GM12878 (cell line): ENCODE data around the gene POP7. TPM values are rescaled to one million over a fixed set of nuclear protein-coding genes. Genes with fewer than 3 reads are reported as not detected.
"Not testable (repeated sequence)": the region's sequence is repeated elsewhere in the genome, so short reads cannot be mapped to it uniquely, and the experiment has no call there.

Experiments used
- ATAC-seq: fragments of 200-7000 bp; cut with Tn5 transposase; 3 replicates; pipeline ENCODE4 v1.9.1; 2020; ENCODE audit warnings: mild to moderate bottlenecking, moderate library complexity
- BruUV-seq: library from RNA; stranded (reverse); fragments of 400-500 nt; replicated peaks from 2 replicates; lab custom pipeline; 2021; lab: Mats Ljungman, UMichigan
- CTCF ChIA-PET: fragments of 300-600 bp; sonication (Branson Sonifier 250); formaldehyde crosslinking; extraction: SDS; loops from one replicate; lab custom pipeline; 2021; ENCODE audit warnings: inconsistent platforms; lab: Yijun Ruan, JAX
- POLR2A ChIA-PET: fragments of 350-600 bp; formaldehyde crosslinking; extraction: SDS; loops from one replicate; lab custom pipeline; 2021; ENCODE audit warnings: inconsistent platforms; lab: Charles Lee
- RAD21 ChIA-PET: fragments of 300-600 bp; sonication (Branson Sonifier 250); formaldehyde crosslinking; loops from one replicate; lab custom pipeline; 2023; ENCODE audit warnings: antibody characterized with exemption; ENCODE audit not compliant: unreplicated experiment; lab: Charles Lee
- SMC1A ChIA-PET: fragments of 300-600 bp; sonication (Branson Sonifier 250); formaldehyde crosslinking; loops from one replicate; lab custom pipeline; 2023; ENCODE audit not compliant: unreplicated experiment, uncharacterized antibody; lab: Charles Lee
- DNase-seq: peaks from one replicate; pipeline ENCODE4 v3.0.0-alpha.2; 2011; ENCODE audit warnings: low read depth, low spot score
- FAIRE-seq: peaks from 3 replicates; lab custom pipeline; 2011; peaks lifted over from hg19 to GRCh38; lab: Jason Lieb, UNC
- H2AFZ ChIP-seq: 2 replicates; pipeline ENCODE4 v1.6.0; 2011; ENCODE audit warnings: low read depth, low read length, control low read depth; ENCODE audit not compliant: control insufficient read depth
- H3K27ac ChIP-seq: 2 replicates; pipeline ENCODE4 v1.5.1; 2011; ENCODE audit warnings: control low read depth; ENCODE audit not compliant: control insufficient read depth, insufficient read depth
- H3K27me3 ChIP-seq, 2 experiments: replicated peaks in 1 of 2; 2 replicates each; pipeline versions ENCODE4 v1.6.0 to v1.6.1; 2011; ENCODE audit warnings: low read length in 1 of 2; ENCODE audit not compliant: control insufficient read depth in 2 of 2, insufficient read depth in 2 of 2
- H3K36me3 ChIP-seq, 2 experiments: 2 replicates each; pipeline ENCODE4 v1.5.1; 2011; ENCODE audit warnings: low read length in 1 of 2; ENCODE audit not compliant: control insufficient read depth in 2 of 2, insufficient read depth in 2 of 2
- H3K4me1 ChIP-seq: 2 replicates; pipeline ENCODE4 v1.6.1; 2011; ENCODE audit warnings: mild to moderate bottlenecking, low read length, moderate library complexity, mixed read lengths; ENCODE audit not compliant: control insufficient read depth, insufficient read depth
- H3K4me2 ChIP-seq: 2 replicates; pipeline ENCODE4 v1.6.0; 2011; ENCODE audit warnings: control low read depth; ENCODE audit not compliant: control insufficient read depth, insufficient read depth
- H3K4me3 ChIP-seq: fragments of 200-600 bp; sonication (generic); 2 replicates; pipeline ENCODE4 v1.5.1; 2016
- H3K79me2 ChIP-seq: 2 replicates; pipeline ENCODE4 v1.6.0; 2011; ENCODE audit warnings: low read length; ENCODE audit not compliant: control insufficient read depth, insufficient read depth
- H3K9ac ChIP-seq: 2 replicates; pipeline ENCODE4 v1.8.0; 2011; ENCODE audit warnings: low read length, control low read depth, mixed read lengths; ENCODE audit not compliant: control insufficient read depth, insufficient read depth
- H3K9me3 ChIP-seq: replicated peaks from 3 replicates; pipeline ENCODE4 v1.5.1; 2011; ENCODE audit warnings: mild to moderate bottlenecking, low read length; ENCODE audit not compliant: control insufficient read depth, insufficient read depth
- H4K20me1 ChIP-seq: 2 replicates; pipeline ENCODE4 v1.6.0; 2011; ENCODE audit not compliant: control insufficient read depth, insufficient read depth
- CHD2 ChIP-seq: IDR thresholded peaks from 2 replicates; pipeline ENCODE4 v1.6.1; 2011; ENCODE audit warnings: low read depth, low read length, improper control_type of control experiment, borderline replicate concordance
- HCFC1 ChIP-seq: fragments of 150-350 bp; IDR thresholded peaks from 2 replicates; pipeline ENCODE4 v1.6.1; 2014; ENCODE audit warnings: low read length
- MTA3 ChIP-seq: IDR thresholded peaks from 2 replicates; pipeline ENCODE4 v1.6.1; 2012; ENCODE audit warnings: low read length, inconsistent platforms, borderline replicate concordance
- STAT1 ChIP-seq: fragments of 450-650 bp; conservative IDR thresholded peaks from 2 replicates; pipeline ENCODE4 v1.6.1; 2014; ENCODE audit warnings: antibody characterized with exemption, mild to moderate bottlenecking
- ZNF622 ChIP-seq: fragments of 450-650 bp; IDR thresholded peaks from 2 replicates; pipeline ENCODE4 v1.6.1; 2017; ENCODE audit warnings: mild to moderate bottlenecking, inconsistent platforms
- ZZZ3 ChIP-seq: IDR thresholded peaks from 2 replicates; pipeline ENCODE4 v1.6.1; 2011; ENCODE audit warnings: low read depth; ENCODE audit not compliant: control insufficient read depth, insufficient read length
- WGBS: methylation state at CpG from one replicate; pipeline ENCODE4 v1.1.6; 2016; ENCODE audit warnings: low lambda C conversion rate; ENCODE audit not compliant: insufficient replicate concordance, insufficient coverage; ENCODE audit errors: missing lambda C conversion rate; 5-methylcytosine and 5-hydroxymethylcytosine counted together
- in situ Hi-C: fragments of 300-500 bp; cut with MboI; formaldehyde crosslinking; loops from 9 replicates; pipeline ENCODE4 v1.14.3; 2018; ENCODE audit warnings: mixed read lengths
- intact Hi-C: fragments of 100-400 bp; cut with micrococcal nuclease; formaldehyde crosslinking; loops from one replicate; pipeline ENCODE4 v1.14.2; 2022; ENCODE audit not compliant: unreplicated experiment
- polyA plus RNA-seq, 11 experiments: library from polyadenylated mRNA; depleted of rRNA in 4 of 11; unstranded in 6 of 11; stranded (reverse) in 5 of 11; fragments of >200 nt; fragmentation: Nextera tagmentation in 4 of 11; fragmentation: Illumina TruSeq in 1 of 11; extraction: Ambion mirVana in 4 of 11; extraction: Trizol in 1 of 11; gene quantifications; 1 replicate in 1 of 11; 2 replicates in 10 of 11; pipeline versions ENCODE4 v1.2.1 to v1.2.3, GENCODE V29; 2011 to 2016; ENCODE audit warnings: inconsistent platforms in 2 of 11, missing spikeins in 2 of 11, low read depth in 1 of 11
- total RNA-seq, 4 experiments: library from RNA; depleted of rRNA in 3 of 4; stranded (reverse); fragments of >200 nt in 3 of 4; fragmentation: Illumina TruSeq in 1 of 4; extraction: Trizol in 1 of 4; gene quantifications; 2 replicates each; pipeline versions ENCODE4 v1.2.1 to v1.2.3, GENCODE V29; 2013 to 2021
- TF ChIP-seq, protein P1 (sequence below): fragments of 150-350 bp; IDR thresholded peaks from 2 replicates; pipeline ENCODE4 v1.6.1; 2016; ENCODE audit warnings: low read depth, low read length

The POP7 gene
- total and polyA plus RNA-seq, 10 of the 15 experiments (the other 5 are each of a cell fraction or from before 2014, with no cell fraction given), result 12.1 to 148 (median 51.7) TPM

DNA sequence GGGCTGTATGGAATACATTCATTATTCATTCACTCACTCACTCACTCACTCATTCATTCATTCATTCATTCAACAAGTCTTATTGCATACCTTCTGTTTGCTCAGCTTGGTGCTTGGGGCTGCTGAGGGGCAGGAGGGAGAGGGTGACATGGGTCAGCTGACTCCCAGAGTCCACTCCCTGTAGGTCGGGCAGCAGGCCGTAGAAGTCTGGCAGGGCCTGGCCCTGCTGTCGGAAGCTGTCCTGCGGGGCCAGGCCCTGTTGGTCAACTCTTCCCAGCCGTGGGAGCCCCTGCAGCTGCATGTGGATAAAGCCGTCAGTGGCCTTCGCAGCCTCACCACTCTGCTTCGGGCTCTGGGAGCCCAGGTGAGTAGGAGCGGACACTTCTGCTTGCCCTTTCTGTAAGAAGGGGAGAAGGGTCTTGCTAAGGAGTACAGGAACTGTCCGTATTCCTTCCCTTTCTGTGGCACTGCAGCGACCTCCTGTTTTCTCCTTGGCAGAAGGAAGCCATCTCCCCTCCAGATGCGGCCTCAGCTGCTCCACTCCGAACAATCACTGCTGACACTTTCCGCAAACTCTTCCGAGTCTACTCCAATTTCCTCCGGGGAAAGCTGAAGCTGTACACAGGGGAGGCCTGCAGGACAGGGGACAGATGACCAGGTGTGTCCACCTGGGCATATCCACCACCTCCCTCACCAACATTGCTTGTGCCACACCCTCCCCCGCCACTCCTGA, 16.7 kb downstream of the POP7 start (continued):
- TF ChIP-seq CHD2 (no peak), ZZZ3 (no peak), MTA3 (no peak), STAT1 (no peak), HCFC1 (no peak)
- TF ChIP-seq, protein P1, sequence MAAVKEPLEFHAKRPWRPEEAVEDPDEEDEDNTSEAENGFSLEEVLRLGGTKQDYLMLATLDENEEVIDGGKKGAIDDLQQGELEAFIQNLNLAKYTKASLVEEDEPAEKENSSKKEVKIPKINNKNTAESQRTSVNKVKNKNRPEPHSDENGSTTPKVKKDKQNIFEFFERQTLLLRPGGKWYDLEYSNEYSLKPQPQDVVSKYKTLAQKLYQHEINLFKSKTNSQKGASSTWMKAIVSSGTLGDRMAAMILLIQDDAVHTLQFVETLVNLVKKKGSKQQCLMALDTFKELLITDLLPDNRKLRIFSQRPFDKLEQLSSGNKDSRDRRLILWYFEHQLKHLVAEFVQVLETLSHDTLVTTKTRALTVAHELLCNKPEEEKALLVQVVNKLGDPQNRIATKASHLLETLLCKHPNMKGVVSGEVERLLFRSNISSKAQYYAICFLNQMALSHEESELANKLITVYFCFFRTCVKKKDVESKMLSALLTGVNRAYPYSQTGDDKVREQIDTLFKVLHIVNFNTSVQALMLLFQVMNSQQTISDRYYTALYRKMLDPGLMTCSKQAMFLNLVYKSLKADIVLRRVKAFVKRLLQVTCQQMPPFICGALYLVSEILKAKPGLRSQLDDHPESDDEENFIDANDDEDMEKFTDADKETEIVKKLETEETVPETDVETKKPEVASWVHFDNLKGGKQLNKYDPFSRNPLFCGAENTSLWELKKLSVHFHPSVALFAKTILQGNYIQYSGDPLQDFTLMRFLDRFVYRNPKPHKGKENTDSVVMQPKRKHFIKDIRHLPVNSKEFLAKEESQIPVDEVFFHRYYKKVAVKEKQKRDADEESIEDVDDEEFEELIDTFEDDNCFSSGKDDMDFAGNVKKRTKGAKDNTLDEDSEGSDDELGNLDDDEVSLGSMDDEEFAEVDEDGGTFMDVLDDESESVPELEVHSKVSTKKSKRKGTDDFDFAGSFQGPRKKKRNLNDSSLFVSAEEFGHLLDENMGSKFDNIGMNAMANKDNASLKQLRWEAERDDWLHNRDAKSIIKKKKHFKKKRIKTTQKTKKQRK, result no peak
- TF ChIP-seq, all 136 proteins: peak for 0

DNA sequence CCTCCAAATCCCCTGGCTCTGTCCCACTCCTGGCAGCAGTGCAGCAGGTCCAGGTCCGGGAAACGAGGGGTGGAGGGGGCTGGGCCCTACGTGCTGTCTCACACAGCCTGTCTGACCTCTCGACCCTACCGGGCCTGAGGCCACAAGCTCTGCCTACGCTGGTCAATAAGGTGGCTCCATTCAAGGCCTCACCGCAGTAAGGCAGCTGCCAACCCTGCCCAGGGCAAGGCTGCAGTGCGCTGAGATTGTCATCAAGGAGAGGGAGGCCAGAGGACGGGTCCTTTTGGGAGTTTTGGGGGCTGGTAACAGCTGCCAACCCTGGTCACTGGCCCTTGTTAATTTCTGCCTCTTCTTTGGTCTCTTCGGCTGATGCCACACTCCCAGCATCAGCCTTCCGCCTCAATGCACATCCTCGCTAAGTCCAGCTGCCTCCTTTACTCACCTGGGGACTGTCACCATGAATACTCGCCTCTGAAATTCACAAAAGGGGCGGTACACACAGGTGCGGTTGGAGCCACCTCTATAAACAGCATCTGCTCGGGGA, 17.9 kb downstream of the POP7 start:
- no TSS peak for BruUV-seq
- in situ Hi-C loops, result no loop called here
- DNase-seq (no peak), ATAC-seq (no peak)
- ChIA-PET RAD21 (no interaction called here), POLR2A (interaction anchor here (0.8 kb wide), 1 partner anchor 12 kb away, joined by 4 read pairs; no protein-coding TSS in a partner anchor), SMC1A (no interaction called here), CTCF (interaction anchor here (6.4 kb wide), 1 partner anchor 18 kb away, joined by 56 read pairs; the partner anchor contains the start of gene POP7)
- Histone ChIP-seq H3K27me3 (peaks cover 4 to 11% of the 10 kb centered on the region in 2 experiments), H3K4me2 (no peak overlapping the region), H3K79me2 (no peaks in the 10 kb centered on the region), H3K9ac (no peak overlapping the region), H3K4me1 (no peaks in the 10 kb centered on the region)
- no peak for TF ChIP-seq ZNF622
- TF ChIP-seq, all 136 proteins: peak for 0
- no peak overlapping the region for H2AFZ ChIP-seq
- H4K20me1 ChIP-seq, result no peaks in the 10 kb centered on the region
- no peak overlapping the region for H3K27ac ChIP-seq
- H3K36me3 ChIP-seq, result no peaks in the 10 kb centered on the region
- 7% methylated on average over 16 of the region's 16 CpGs for WGBS
- intact Hi-C loops, result no loop called here
- no peak overlapping the region for H3K4me3 ChIP-seq
- no peaks in the 10 kb centered on the region for H3K9me3 ChIP-seq
- FAIRE-seq, result no peak

DNA sequence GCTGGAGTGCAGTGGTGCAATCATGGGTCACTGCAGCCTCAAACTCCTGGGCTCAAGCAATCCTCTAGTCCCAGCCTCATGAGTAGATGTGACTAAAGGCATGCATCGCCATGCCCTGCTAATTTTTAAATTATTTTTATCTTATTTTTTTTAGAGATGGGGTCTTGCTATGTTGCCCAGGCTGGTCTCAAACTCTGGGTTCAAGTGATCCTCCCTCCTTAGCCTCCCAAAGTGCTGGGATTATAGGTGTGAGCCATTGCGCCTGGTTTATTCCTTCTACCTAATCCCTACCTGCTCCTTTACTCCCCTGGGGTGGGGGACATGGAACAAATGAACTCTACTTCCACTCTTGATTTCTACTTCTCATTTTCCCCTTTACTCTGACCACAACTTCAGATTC, 18.4 kb downstream of the POP7 start:
- H4K20me1 ChIP-seq, POLR2A ChIA-PET, H2AFZ ChIP-seq, intact Hi-C loops, H3K4me1 ChIP-seq, H3K27ac ChIP-seq, FAIRE-seq, in situ Hi-C loops, H3K4me2 ChIP-seq, H3K79me2 ChIP-seq, H3K36me3 ChIP-seq, ATAC-seq, H3K4me3 ChIP-seq, BruUV-seq, DNase-seq, H3K9ac ChIP-seq, H3K9me3 ChIP-seq: not testable (repeated sequence)
- H3K27me3 ChIP-seq, result peaks cover 4 to 11% of the 10 kb centered on the region in 2 experiments
- RAD21 ChIA-PET, result interaction anchor here (1.0 to 2.2 kb wide), 2 partner anchors 19 to 112 kb away, joined by 3 to 21 read pairs; partner anchors contain the start of genes MOSPD3 and POP7
- SMC1A ChIA-PET, result interaction anchor here (3.5 kb wide), 1 partner anchor 19 kb away, joined by 18 read pairs; the partner anchor contains the start of gene POP7
- WGBS, result 20% methylated on average over 2 of the region's 2 CpGs
- CTCF ChIA-PET, result interaction anchor here (0.7 to 6.4 kb wide), 7 partner anchors 11 to 1567 kb away, joined by 3 to 56 read pairs (median 3); partner anchors contain the start of genes MOSPD3 and POP7
